Measurements from ENCODE around the gene LYRM7. TPM values are rescaled to one million over a fixed set of nuclear protein-coding genes. Genes with fewer than 3 reads are reported as not detected.
"Not testable (repeated sequence)": the region's sequence is repeated elsewhere in the genome, so short reads cannot be mapped to it uniquely, and the experiment has no call there.

Gene LYRM7
- total RNA-seq, 1 donor from 2014 or later = 6.0 TPM

DNA sequence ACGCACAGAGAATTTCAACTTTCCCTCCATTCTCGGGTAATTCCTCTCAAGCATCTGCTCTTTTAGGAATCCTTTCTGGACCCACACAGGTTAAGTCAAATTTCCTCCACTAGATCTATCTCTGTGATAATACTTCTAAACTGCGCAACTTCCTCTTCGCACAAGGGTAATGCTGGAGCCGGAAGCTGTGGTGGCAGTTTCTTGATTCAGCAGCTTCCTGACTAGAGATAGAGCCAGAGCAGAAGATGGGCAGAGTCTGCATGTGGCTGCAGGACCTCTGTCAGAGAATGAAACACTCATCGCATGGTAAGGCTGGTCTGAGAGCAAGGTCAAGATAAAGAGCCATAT lies 82.1 kb downstream of the LYRM7 start:
- H3K36me3 ChIP-seq = no peaks in the 10 kb centered on the region
- H3K9me3 ChIP-seq = no peaks in the 10 kb centered on the region
- H3K4me3 ChIP-seq = peak overlapping the region; percentile 40
- peaks cover 16% of the 10 kb centered on the region for H3K4me1 ChIP-seq
- peak overlapping the region; percentile 70 for H3K27ac ChIP-seq
- DNase-seq = peak; percentile 68
- ATAC-seq = peak; percentile 95
- TF ChIP-seq, protein P1, sequence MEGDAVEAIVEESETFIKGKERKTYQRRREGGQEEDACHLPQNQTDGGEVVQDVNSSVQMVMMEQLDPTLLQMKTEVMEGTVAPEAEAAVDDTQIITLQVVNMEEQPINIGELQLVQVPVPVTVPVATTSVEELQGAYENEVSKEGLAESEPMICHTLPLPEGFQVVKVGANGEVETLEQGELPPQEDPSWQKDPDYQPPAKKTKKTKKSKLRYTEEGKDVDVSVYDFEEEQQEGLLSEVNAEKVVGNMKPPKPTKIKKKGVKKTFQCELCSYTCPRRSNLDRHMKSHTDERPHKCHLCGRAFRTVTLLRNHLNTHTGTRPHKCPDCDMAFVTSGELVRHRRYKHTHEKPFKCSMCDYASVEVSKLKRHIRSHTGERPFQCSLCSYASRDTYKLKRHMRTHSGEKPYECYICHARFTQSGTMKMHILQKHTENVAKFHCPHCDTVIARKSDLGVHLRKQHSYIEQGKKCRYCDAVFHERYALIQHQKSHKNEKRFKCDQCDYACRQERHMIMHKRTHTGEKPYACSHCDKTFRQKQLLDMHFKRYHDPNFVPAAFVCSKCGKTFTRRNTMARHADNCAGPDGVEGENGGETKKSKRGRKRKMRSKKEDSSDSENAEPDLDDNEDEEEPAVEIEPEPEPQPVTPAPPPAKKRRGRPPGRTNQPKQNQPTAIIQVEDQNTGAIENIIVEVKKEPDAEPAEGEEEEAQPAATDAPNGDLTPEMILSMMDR (IDR thresholded peaks at IDR 0.05) = no peak
- intact Hi-C loops (cut with DNase I) = no loop called here
- H3K27me3 ChIP-seq = no peaks in the 10 kb centered on the region

DNA sequence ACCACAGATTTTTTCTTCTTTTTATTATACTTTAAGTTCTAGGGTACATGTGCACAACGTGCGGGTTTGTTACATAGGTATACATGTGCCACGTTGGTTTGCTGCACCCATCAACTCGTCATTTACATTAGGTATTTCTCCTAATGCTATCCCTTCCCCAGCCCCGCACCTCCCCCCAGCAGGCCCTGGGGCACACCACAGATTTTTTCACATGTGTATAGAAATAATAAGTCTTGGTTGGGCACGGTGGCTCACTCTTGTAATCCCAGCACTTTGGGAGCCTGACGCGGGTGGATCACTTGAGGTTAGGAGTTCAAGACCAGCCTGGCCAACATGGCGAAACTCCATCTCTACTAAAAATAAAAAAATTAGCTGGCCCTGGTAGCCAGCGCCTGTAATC lies 83.3 kb downstream of the LYRM7 start:
- peak overlapping the region; percentile 40 for H3K4me3 ChIP-seq
- ATAC-seq; intact Hi-C loops (cut with DNase I); H3K27me3 ChIP-seq; DNase-seq; H3K36me3 ChIP-seq; H3K9me3 ChIP-seq: not testable (repeated sequence)
- peak overlapping the region; percentile 70 for H3K27ac ChIP-seq
- H3K4me1 ChIP-seq = peaks cover 16% of the 10 kb centered on the region

DNA sequence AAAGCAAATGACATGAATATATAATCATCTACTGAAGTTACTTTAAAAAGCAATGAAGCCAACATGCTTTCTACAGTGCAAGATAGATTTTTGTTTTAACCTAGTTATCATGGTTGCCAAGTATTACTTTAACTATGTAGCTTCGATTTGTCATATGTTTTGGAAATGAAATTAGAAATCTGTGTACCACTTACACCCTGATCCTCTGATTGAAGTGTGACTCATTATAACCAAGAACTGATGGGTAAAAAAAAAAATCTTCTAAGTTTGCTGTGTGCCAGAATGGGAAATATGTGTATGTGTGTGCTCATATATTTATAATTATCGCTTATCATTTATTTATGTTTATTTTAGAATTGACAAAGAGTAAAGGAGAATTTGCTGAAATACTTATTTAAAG lies 84.0 kb downstream of the LYRM7 start:
- ATAC-seq = no peak
- DNase-seq = no peak

More for the DNA sequence above, 84.0 kb downstream of the LYRM7 start:
- Histone ChIP-seq H3K4me1 (peaks cover 16% of the 10 kb centered on the region), H3K4me3 (peak overlapping the region; percentile 40), H3K36me3 (no peaks in the 10 kb centered on the region), H3K9me3 (no peaks in the 10 kb centered on the region), H3K27me3 (no peaks in the 10 kb centered on the region), H3K27ac (no peak overlapping the region)
- intact Hi-C loops (cut with DNase I) = no loop called here
- TF ChIP-seq, protein P1 (IDR thresholded peaks at IDR 0.05) = no peak

Other genes with a start within 250 kb of the LYRM7 start
- gene HINT1, start 5.7 kb upstream of the LYRM7 start, total RNA-seq = 147 TPM
- gene CDC42SE2, start 93.1 kb downstream of the LYRM7 start, total RNA-seq = 37.0 TPM